A549 (cell line): ENCODE measurements around the gene TRAPPC3.

Experiments used
- POLR2A ChIP-seq: IDR thresholded peaks from 2 replicates; pipeline ENCODE4 v1.6.1; 2012; ENCODE audit warnings: mild to moderate bottlenecking, low read length
- SMC3 ChIP-seq: fragments of >200 bp; sonication (Bioruptor Twin); formaldehyde crosslinking; IDR thresholded peaks from 3 replicates; pipeline ENCODE4 v1.6.1; 2018; ENCODE audit warnings: inconsistent platforms

- no peak for TF ChIP-seq POLR2A
- TF ChIP-seq SMC3 = no peak
These were observed 54.6 kb downstream of the TRAPPC3 start for GRCh38 chr1:36094621-36095061.
